A673 (cell line): ENCODE data around the gene TLCD3A. TPM values are rescaled to one million over a fixed set of nuclear protein-coding genes. Genes with fewer than 3 reads are reported as not detected.

ENCODE experiments used
- BruUV-seq: library from RNA; stranded (reverse); fragments of 400-500 nt; replicated peaks from 2 replicates; lab custom pipeline; 2021; lab: Mats Ljungman, UMichigan
- CTCF ChIA-PET: fragments of 300-600 bp; sonication (Branson Sonifier 250); formaldehyde crosslinking; loops from one replicate; lab custom pipeline; 2022; ENCODE audit warnings: antibody characterized with exemption; lab: Charles Lee
- POLR2A ChIA-PET: fragments of 300-600 bp; sonication (Branson Sonifier 250); formaldehyde crosslinking; loops from one replicate; lab custom pipeline; 2022; ENCODE audit warnings: antibody characterized with exemption; ENCODE audit not compliant: low non-redundant PET; lab: Charles Lee
- DNase-seq: peaks from one replicate; pipeline ENCODE4 v3.0.0-alpha.2; 2015; ENCODE audit warnings: low spot score
- H3K27ac ChIP-seq: fragments of 200-600 bp; sonication (generic); 2 replicates; pipeline ENCODE4 v1.5.1; 2016; ENCODE audit warnings: mixed run types, low read depth, mild to moderate bottlenecking, mixed read lengths, antibody characterized with exemption, low read length; ENCODE audit not compliant: poor library complexity, severe bottlenecking
- H3K27me3 ChIP-seq: fragments of 200-600 bp; sonication (generic); replicated peaks from 2 replicates; pipeline ENCODE4 v1.6.1; 2017; ENCODE audit warnings: mixed run types, low read depth, mild to moderate bottlenecking, mixed read lengths, antibody characterized with exemption, low read length; ENCODE audit not compliant: insufficient read depth, poor library complexity
- H3K36me3 ChIP-seq: fragments of 200-600 bp; sonication (generic); 2 replicates; pipeline ENCODE4 v1.6.1; 2016; ENCODE audit warnings: mixed run types, mild to moderate bottlenecking, mixed read lengths, antibody characterized with exemption, low read length; ENCODE audit not compliant: insufficient read depth, poor library complexity, severe bottlenecking
- H3K4me1 ChIP-seq: fragments of 200-600 bp; sonication (generic); 2 replicates; pipeline ENCODE4 v1.6.1; 2017; ENCODE audit warnings: mixed run types, mild to moderate bottlenecking, mixed read lengths, antibody characterized with exemption, low read length; ENCODE audit not compliant: insufficient read depth, poor library complexity, severe bottlenecking
- H3K4me3 ChIP-seq: fragments of 200-600 bp; sonication (generic); 2 replicates; pipeline ENCODE4 v1.5.1; 2016; ENCODE audit warnings: low read depth, mixed run types, mild to moderate bottlenecking, mixed read lengths, low read length; ENCODE audit not compliant: poor library complexity, severe bottlenecking
- H3K9me3 ChIP-seq: fragments of 200-600 bp; sonication (generic); 2 replicates; pipeline ENCODE4 v1.6.1; 2016; ENCODE audit warnings: mixed run types, low read depth, mild to moderate bottlenecking, mixed read lengths, antibody characterized with exemption, low read length; ENCODE audit not compliant: poor library complexity, severe bottlenecking
- EZH2 ChIP-seq: fragments of 200-600 bp; sonication (generic); IDR thresholded peaks from 2 replicates; pipeline ENCODE4 v1.6.1; 2017; ENCODE audit warnings: borderline replicate concordance, low read depth, mild to moderate bottlenecking, mixed read lengths, antibody characterized with exemption, low read length; ENCODE audit not compliant: poor library complexity, severe bottlenecking
- intact Hi-C: fragments of 100-400 bp; cut with micrococcal nuclease; formaldehyde crosslinking; loops from one replicate; pipeline ENCODE4 v1.10.0; 2022; ENCODE audit not compliant: unreplicated experiment
- total RNA-seq: library from RNA; stranded (reverse); gene quantifications from 2 replicates; pipeline ENCODE4 v1.2.3, GENCODE V29; 2021
- TF ChIP-seq, protein P1 (sequence below): fragments of 300-800, 200-600 bp; sonication (generic); conservative IDR thresholded peaks from 2 replicates; pipeline ENCODE4 v1.5.1; 2017; ENCODE audit warnings: low read depth, mild to moderate bottlenecking, antibody characterized with exemption, low read length, moderate library complexity, mixed read lengths

TLCD3A gene
- total RNA-seq, 1 experiment from 2014 or later: 49.2 TPM

DNA sequence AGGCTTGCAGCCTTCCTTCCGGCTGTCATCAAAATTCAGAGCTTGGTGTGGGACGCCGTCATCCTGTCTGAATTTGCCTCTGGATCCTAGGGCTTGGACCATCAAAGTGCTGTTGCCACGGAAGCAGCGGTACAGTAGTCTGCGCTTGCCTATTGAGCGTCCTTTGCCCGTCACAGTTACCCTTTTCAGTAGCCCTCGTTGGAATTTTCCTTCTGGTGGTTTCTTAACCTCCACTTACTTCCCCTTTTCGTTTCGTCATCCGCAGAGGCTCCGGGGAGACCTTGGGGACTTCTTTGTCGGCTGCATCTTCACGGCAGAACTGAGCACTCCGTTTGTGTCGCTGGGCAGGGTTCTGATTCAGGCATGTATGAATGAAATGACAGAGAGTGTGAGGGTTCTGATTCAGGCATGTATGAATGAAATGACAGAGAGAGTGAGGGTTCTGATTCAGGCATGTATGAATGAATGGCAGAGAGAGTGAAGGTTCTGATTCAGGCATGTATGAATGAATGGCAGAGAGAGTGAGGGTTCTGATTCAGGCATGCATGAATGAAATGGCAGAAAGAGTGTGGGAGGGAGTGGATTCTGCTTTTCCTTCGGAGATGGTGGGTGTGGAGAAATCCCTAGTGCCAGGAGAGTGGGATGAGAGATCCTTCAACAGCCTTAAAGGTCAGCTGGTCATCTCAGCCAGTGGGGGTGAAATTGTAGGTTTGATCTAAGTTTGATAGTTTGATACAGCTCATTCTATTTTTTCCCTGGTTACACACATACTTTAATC is 8.0 kb downstream of the TLCD3A start:
- DNase-seq: no peak
- no peak for TF ChIP-seq EZH2
- TF ChIP-seq, protein P1, sequence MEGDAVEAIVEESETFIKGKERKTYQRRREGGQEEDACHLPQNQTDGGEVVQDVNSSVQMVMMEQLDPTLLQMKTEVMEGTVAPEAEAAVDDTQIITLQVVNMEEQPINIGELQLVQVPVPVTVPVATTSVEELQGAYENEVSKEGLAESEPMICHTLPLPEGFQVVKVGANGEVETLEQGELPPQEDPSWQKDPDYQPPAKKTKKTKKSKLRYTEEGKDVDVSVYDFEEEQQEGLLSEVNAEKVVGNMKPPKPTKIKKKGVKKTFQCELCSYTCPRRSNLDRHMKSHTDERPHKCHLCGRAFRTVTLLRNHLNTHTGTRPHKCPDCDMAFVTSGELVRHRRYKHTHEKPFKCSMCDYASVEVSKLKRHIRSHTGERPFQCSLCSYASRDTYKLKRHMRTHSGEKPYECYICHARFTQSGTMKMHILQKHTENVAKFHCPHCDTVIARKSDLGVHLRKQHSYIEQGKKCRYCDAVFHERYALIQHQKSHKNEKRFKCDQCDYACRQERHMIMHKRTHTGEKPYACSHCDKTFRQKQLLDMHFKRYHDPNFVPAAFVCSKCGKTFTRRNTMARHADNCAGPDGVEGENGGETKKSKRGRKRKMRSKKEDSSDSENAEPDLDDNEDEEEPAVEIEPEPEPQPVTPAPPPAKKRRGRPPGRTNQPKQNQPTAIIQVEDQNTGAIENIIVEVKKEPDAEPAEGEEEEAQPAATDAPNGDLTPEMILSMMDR: no peak
- BruUV-seq: no TSS peak
- Histone ChIP-seq H3K9me3 (no peaks in the 10 kb centered on the region), H3K27ac (no peak overlapping the region), H3K36me3 (peaks cover 84% of the 10 kb centered on the region), H3K4me1 (no peaks in the 10 kb centered on the region), H3K27me3 (no peaks in the 10 kb centered on the region), H3K4me3 (no peak overlapping the region)
- intact Hi-C loops: no loop called here
- CTCF ChIA-PET: no interaction called here
- POLR2A ChIA-PET: interaction anchor here (0.6 kb wide), 1 partner anchor 159 kb away, joined by 3 read pairs; no protein-coding TSS in a partner anchor

DNA sequence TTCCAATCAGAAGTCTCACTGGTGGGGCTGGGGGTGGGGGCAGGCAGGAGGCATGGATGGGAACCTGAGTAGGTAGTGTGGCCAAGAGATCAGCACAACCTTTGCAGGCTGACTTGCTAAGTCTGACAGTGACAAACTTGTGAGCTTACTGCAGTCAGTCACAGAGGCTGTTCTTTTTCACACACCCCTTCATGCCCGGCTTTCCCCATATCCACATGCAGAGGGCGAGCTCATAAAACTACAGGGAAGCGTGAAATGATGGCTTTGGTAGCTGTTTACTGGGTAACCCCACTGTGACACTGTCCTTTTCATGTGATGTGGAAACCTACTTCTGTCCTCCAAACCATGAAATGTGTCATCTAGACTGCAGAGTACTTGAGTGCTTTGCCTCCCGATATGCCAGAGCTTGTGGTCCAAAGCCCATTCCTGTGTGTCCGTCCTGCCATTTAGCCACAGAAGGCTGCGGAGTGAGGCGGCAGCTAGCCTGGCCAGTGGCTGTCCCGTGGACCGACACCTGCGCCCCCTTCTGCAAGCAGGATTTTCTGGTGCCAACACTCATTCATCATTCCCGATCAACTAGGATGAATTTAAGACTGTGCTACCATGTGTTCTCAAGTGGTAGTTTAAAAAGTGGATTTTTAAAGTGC is 9.9 kb downstream of the TLCD3A start:
- ChIA-PET POLR2A (no interaction called here), CTCF (interaction anchor here (0.5 kb wide), 1 partner anchor 19 kb away, joined by 3 read pairs; no protein-coding TSS in a partner anchor)
- no TSS peak for BruUV-seq
- peak; percentile 16 for DNase-seq
- H3K4me1 ChIP-seq: no peaks in the 10 kb centered on the region
- H3K4me3 ChIP-seq: no peak overlapping the region
- peaks cover 91% of the 10 kb centered on the region for H3K36me3 ChIP-seq
- TF ChIP-seq EZH2: no peak
- TF ChIP-seq, protein P1: no peak
- H3K27me3 ChIP-seq: no peaks in the 10 kb centered on the region
- intact Hi-C loops: no loop called here
- no peaks in the 10 kb centered on the region for H3K9me3 ChIP-seq
- H3K27ac ChIP-seq: no peak overlapping the region

DNA sequence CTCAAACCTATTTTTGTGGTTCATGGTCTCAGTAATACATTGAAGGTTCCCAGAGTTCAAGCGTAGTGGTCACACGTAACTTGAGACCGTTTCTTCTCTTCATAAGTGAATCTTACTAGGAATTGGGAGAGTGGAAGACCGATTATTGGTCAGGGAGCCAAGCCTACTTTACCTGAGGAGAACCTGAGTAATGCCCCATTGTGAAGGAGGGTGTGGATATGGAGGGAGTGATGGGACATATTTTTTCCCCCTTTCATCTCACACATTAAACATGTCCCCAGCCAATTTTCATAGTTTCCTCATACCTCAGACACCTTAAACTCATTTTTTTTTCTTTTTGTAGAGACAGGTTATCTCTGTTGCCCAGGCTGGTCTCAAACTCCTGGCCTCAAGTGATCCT is 10.7 kb downstream of the TLCD3A start:
- no peak for DNase-seq
- POLR2A ChIA-PET: no interaction called here
- no peaks in the 10 kb centered on the region for H3K27me3 ChIP-seq
- H3K27ac ChIP-seq: no peak overlapping the region
- H3K4me1 ChIP-seq: no peaks in the 10 kb centered on the region
- CTCF ChIA-PET: no interaction called here
- intact Hi-C loops: no loop called here
- TF ChIP-seq EZH2: no peak
- TF ChIP-seq, protein P1: no peak
- peaks cover 93% of the 10 kb centered on the region for H3K36me3 ChIP-seq
- no peaks in the 10 kb centered on the region for H3K9me3 ChIP-seq
- no TSS peak for BruUV-seq
- H3K4me3 ChIP-seq: no peak overlapping the region
